ENCODE measurements around the gene NETO2.
"Not testable (repeated sequence)": the region's sequence is repeated elsewhere in the genome, so short reads cannot be mapped to it uniquely, and the experiment has no call there.

Gene NETO2, protein sequence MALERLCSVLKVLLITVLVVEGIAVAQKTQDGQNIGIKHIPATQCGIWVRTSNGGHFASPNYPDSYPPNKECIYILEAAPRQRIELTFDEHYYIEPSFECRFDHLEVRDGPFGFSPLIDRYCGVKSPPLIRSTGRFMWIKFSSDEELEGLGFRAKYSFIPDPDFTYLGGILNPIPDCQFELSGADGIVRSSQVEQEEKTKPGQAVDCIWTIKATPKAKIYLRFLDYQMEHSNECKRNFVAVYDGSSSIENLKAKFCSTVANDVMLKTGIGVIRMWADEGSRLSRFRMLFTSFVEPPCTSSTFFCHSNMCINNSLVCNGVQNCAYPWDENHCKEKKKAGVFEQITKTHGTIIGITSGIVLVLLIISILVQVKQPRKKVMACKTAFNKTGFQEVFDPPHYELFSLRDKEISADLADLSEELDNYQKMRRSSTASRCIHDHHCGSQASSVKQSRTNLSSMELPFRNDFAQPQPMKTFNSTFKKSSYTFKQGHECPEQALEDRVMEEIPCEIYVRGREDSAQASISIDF

DNA sequence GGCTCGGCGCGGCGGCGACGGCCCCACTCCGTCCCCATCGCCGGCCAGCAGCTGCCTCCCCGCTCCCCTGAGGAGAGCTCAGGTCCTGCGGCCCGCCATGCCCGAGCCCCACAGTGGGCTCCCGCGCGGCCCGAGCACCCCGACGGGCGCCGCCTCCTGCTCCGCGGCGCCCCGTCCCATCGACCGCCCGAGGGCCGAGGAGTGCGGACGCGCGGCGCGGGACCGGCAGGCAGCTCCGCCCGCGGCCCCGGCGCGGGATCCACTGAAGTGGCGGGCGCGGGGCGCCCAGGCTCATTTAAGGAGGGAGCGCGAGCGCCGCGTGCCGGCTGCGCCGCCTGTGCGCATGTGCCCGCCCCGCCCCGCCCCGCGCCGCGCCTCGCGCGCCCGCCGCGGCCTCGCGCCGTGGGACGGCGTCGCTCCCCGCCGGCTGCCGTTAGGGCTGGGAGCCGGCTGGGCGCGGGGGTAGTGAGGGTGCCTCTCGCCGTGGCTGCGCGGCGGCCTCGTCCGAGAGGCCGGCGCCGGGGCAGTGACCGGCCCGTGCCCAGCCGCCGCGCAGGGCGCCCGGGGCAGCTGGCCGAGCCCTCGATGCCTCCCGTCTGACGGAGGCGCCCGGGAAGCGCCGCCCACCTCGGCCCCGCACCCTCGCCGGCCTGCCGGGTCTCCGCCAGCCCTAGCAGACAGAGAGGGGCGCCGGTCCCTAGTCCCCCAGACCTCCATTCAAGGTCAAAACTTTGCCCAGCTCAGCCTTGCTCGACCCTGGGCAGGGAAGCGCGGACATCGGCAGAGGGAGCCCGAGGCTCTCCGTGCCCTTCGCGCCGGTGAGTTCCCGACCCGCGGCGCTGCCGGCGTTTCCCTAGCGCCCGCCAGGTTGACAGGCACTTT, at the start of gene NETO2:
Gene NETO2, minus strand, starts transcription at position 269 of the 882 bp plus-strand sequence. CDS start 333 bp downstream, outside the sequence.
- peak; percentile 54 for DNase-seq (ENCODE audit: low spot score)

DNA sequence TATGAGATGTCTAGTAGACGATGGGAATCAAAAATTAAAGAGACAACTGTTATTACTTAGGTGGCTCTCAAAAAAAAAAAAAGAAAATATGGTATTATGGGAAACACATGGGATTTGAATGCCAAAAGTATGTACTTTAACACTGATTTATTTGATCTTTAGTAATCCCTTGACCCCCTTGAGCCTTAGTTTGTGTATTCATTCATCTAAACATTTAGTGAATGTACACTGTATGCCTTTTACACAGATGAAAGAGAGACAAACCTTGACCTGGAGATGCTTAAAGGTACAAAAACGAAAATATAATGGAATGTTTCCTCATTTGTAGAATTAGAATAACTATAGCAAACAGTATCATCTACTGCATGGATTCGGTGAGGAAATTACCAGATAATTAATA, 38.6 kb upstream of the NETO2 start:
- no peak for DNase-seq (ENCODE audit: low spot score)

DNA sequence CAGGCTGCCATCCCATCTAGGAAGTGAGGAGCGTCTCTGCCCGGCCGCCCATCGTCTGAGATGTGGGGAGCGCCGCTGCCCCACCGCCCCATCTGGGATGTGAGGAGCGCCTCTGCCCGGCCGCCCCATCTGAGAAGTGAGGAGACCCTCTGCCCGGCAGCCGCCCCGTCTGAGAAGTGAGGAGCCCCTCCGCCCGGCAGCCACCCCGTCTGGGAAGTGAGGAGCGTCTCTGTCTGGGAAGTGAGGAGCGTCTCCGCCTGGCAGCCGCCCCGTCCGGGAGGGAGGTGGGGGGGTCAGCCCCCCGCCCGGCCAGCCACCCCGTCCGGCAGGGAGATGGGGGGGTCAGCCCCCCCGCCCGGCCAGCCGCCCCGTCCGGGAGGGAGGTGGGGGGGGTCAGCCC, 37.3 kb upstream of the NETO2 start:
- DNase-seq (ENCODE audit: low spot score): not testable (repeated sequence)

DNA sequence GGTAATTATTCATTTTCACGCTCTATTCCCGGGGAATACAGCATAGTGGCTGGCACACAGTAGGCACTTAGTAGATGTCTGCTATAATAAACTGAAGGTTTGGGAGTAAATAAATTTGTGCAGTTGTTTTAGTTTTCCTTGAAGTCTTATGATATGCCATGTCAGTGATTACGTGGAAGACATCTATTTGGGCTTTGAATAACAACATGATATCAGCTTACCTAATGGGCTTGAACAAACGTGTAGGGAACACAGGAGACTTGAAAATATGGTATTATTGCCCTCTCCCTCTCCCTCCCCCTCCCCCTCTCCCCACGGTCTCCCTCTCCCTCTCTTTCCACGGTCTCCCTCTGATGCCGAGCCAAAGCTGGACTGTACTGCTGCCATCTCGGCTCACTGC, 36.3 kb upstream of the NETO2 start:
- DNase-seq (ENCODE audit: low spot score): no peak

DNA sequence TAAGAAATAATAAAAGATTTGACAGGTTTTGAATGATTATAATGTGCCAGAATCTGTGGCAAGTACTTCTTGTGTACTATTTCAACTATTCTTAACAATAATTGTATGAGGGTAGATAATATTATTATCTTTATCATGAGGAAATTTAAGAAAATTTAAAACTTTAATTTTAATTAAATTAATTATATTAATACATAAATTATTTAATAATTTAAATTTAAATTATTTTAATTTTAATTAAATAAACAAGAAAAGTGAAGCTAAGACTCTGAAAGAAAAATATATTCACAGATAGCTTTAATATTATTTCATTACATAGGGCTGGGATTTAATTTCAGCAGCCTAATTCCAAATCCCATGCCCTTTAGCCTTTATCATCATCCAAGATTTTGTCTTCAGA, 31.4 kb upstream of the NETO2 start:
- DNase-seq (ENCODE audit: low spot score): no peak

DNA sequence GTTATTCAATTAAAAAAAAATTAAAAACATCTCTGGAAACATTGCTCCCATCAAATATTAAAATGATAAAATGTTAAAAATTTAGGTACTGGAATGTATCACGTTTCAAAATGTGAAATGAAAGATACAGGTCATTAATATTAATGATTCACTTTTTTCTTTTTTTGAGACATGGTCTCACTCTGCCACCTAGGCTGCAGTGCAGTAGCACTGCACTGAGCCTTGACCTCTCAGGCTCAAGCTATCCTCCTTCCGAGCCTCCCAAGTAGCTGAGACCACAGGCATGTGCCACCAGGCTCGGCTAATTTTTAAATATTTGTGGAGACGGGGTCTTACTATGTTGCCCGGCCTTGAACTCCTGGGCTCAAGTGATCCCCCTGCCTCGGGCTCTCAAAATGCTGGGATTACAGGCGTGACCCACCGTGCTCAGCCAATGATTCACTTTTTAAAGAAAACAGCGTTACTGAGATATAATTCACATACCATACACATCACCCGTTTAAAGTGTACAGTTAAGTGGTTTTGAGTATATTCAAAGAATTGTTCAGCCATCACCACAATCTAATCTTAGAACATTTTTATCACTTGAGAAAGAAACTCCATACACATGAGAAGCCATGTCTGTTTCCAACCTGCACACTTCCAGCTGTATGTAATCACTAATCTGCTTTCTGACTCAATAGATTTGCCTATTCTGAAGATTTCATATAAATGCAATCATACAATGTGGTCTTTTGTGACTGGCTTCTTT, 19.1 kb upstream of the NETO2 start:
- DNase-seq (ENCODE audit: low spot score): no peak

DNA sequence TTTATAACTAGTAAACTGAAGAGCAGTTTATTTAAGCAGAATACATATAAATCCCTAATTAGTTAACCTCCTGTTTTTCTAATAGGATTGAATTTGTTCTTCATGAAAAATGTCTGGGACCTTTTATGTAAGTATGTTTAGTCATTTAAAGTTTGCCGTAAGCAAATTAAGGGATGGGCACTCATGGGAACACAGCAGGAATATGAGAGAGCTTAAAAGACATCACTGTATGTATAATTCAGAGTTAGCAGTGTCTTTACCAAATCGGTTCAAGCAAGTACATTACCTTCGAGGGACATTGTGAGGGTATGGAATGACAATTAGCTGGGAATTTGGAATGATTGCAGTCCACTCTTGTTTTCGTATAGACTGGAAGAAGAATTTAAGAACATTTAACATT, 17.7 kb upstream of the NETO2 start:
- DNase-seq (ENCODE audit: low spot score): no peak

DNA sequence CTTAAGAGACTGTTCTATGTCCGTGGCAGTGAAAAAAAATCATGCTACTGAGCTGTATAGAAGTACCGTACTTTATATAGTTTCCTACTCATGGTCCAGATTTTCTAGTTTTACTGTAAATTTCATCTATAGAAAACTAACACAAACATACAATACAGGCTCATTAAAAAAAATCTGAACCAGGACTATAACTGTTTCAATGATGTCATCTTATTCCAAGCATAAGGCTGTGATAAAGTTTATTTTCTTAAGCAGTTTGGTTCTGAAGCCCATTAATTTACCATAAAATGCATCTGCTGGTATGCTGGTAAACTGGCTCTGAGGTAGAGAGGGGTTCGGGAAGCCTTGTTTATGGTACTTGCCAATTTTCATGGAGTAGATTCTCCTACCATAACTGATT, 16.7 kb upstream of the NETO2 start:
- no peak for DNase-seq (ENCODE audit: low spot score)

DNA sequence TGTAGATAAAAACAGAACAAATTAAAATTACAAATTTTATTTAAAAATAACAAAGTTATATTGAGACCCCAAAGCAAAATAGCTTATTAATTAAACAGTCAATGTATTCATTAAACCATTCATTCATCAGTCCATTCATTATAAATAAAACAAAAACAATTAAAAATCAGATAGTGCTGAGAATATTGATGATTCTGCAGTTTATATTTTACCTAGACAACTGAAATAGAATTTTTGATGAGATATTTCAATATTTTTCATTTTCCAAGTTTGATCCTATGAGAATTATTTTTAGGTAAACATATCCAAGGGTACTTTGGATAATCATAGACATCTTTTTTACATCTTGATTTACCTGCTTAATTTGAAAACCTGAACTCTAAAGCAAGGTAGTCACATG, 15.2 kb upstream of the NETO2 start:
- DNase-seq (ENCODE audit: low spot score): no peak

DNA sequence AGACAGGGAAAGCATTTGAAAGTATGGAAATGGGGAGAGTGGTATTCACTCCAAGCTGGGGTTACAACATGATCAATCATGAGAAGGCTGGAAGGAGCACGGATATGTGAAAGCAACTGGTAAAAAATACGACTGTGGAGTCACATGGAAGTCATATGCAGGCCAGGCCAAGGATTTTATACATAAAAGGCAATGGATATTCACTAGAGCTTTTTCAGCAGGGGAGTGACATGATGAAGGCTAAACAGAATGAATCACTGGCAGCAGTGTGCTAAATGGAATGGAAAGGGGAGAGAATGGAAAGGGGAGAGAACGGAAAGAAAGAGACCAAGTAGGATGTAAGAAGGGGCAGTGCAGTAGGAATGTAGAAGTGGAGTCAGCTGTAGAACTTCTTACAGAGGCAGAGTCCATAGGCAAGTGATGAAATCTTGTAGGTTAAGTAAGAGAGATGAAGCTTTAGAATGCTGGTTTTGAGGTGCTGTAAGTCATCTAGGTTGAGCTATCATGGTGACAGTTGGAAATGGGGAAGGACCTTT, 13.0 kb upstream of the NETO2 start:
- no peak for DNase-seq (ENCODE audit: low spot score)

DNA sequence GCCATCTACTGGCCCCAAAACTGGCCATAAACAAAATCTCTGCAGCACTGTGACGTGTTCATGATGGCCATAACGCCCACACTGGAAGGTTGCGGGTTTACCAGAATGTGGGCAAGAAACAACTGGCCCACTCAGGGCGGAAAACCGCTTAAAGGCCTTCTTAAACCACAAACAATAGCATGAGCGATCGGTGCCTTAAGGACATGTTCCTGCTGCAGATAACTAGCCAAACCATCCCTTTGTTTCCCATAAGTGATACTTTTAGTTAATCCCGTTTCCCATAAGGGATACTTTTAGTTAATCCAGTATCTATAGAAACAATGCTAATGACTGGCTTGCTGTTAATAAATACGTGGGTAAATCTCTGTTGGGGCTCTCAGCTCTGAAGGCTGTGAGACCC, 8.8 kb upstream of the NETO2 start:
- not testable (repeated sequence) for DNase-seq (ENCODE audit: low spot score)

DNA sequence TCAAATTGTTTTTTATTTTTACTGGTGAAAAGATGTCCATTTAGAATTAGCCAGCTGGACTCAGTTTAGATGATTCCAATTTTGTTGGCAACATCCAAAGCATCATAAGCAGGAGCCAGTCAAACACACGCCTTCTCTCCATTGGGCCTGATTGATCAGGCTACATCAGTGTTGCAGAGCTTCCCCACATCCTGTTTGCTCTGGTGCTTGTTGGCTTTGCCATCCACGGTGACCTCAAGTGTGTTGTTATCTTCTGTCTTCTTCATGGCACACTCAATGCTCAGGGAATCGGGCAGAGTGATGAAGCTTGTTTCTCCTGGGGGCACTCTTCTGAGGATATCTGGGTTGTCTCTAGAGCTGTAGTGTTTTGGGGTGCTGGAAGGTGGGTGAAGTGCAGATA, 6.3 kb upstream of the NETO2 start:
- no peak for DNase-seq (ENCODE audit: low spot score)

DNA sequence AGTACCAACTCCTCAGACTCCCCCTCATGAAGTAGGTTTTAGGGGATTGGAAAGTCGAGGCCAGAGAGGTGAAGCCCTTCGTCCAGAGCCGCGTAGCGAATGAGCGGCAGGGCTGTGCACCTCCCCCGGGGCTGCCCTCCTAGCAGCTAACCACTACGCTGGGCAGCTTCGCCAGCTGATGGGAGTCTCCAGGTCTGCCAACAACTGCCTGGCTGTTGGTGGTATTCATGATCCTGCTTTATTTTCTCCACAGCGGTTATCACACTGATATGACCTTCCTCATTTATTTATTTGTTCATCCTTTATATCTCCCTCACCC, 773 bp upstream of the NETO2 start:
- DNase-seq (ENCODE audit: low spot score): no peak

DNA sequence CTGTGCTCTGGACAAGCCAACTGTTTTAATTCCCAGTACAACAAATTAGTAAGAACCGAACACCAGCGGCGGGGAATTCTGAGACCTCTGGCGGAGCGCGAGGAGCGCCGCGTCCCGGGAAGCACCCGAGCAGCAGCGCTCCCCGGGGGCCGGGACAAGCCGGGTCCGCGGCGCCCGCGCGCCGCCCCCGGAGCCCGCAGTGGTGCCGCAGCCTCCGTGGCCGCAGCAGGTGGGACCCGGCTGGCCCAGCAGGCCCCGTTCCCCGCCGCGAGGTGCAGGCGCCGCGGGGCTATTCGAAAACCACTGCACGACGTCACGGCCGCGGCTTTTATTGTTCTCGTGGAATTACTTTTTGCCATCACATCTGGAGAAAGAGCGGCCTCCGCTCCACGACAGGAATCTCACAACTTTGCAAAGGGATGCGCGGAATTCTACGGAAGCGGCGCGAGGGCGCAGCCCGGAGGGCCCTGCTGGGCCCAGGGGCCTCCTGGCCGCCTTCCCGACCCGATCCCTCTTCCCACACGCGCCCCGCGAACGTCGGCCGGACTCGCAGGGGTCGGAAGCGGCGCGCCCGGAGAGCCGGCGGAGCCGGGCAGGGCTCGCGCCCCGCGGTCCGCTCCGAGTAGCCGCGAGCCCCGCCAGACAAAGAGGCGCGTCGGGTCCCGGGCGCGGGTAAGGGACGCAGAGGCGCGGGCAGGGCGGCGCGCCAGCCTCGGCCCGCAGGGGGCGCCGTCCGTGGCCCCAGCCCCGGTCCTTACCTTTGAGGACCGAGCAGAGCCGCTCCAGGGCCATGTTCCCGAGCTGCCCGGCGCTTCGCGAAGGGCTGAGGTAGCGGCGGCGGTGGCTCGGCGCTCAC, 696 bp downstream of the NETO2 start:
- peak; percentile 36 for DNase-seq (ENCODE audit: low spot score)

DNA sequence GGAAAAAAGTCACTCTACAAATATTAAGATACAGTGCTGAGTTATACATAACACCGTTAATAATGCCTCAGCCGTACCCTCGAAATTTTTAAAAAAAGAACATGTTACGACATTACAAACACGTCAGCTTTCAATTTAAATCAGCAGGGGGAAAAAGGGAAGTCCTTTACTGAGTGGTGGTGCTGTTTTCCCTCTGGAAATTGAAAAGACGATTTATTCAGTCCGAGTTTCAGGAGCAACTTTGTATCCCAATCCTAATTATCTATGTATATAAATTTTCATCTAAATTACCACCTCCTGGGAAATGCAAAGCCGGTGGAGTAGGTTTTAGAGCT, 1.3 kb downstream of the NETO2 start:
- no peak for DNase-seq (ENCODE audit: low spot score)

DNA sequence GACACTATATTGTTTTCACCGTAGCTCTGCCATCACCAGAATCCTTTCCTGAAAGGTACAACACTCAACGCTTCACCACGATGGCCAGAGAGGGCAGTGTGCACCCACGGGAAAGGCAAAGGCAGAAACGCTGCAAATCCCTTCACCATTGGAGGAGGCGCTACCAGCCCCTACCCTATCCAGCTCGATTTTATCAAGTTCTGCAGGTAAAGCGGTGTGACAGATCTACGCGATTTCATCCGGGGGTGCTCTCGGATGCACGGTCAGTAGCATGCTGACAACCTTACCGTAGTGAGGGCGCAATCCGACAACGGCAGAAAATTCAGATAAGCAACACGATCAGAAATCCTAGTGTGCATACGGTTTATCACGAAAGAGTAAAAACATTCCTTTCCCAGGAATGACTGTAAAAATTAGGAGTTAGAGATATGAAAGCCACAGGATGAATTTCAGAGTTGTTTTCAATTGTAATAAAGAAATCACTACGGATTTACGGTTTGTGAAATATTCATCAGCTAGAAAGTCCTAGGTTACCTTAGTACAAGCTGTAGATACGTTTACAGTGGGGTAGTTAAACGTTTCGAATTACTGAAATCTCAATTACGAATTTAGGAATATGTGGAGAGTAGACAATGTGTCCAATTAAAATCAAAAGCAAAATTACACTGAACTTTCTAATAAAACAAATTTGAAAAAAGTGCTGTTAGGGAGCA, 1.8 kb downstream of the NETO2 start:
- DNase-seq (ENCODE audit: low spot score): peak; percentile 89

DNA sequence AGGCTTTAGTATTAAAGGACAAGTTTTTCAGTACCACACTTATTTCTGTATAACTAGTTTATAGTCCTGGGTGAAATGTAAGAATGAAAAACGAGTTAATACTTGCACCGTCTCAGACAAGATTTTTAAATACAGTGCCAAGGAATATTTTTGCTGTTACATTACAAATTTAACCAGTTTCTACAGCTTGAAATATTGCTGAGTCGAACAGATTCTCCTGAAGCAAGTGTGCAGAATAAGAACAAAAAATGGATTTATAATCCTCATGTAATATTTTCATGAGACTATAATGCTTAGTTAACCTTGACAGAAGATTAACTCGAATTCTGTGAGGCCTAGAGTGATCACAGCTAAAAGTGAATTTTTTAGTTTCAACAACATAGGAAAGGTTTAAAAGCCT, 3.1 kb downstream of the NETO2 start:
- no peak for DNase-seq (ENCODE audit: low spot score)

DNA sequence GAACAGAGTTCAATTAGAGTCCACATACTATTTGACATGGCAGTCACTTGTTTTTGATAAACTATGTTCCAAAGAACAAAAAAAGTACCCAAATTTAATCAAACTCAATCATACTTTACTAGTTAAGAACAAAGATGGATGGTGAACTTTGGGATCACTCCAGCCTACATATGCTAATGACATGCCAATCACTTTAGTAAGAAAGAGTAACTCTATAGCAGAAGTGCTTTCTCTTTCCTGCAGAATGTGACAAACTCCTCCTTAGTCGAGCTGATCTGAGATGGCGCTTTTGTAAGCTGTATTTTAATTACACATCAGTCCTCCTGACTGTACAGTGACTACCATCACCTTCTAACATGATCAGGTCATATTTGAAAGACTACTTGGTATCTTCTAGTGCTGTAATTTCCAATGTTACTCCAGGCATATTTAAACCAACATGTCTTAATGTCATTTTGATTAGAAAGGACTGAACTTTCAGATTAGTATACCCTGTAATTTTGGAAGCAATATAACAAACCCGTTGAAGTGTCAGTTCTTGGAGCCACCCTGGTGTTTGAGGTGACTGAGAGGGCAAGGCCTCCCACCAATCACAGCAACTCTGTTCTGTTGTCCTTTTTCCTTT, 4.1 kb downstream of the NETO2 start:
- peak; percentile 69 for DNase-seq (ENCODE audit: low spot score)

DNA sequence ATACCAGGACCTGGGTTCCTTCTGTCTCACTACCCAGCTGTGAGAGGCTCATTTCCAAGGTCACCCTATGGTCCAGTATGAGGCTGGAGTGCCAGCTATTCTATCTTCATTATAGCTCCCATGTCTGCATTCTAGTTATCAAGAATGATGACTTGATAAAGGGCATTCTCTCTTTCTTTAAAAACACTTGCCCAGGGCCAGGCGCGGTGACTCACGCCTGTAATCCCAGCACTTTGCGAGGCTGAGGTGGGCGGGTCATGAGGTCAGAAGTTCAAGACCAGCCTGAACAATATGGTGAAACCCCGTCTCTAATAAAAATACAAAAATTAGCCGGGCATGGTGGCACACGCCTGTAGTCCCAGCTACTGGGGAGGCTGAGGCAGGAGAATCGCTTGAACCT, 5.8 kb downstream of the NETO2 start:
- DNase-seq (ENCODE audit: low spot score): not testable (repeated sequence)

Measured in putamen (tissue), 1 donor.